ENCODE measurements around the gene ANKRD13D.

The ANKRD13D gene

GRCh38 chr11:67320011-67320410, 30.9 kb downstream of the ANKRD13D start:
- no peak for DNase-seq (ENCODE audit: low read depth, low spot score)
- TF ChIP-seq CTCF (IDR thresholded peaks at IDR 0.05; ENCODE audit: low read depth, low read length) = no peak
- in situ Hi-C loops (cut with HindIII; ENCODE audit: low sequenced_read_pairs) = no loop called here
- no peak overlapping the region for H3K4me3 ChIP-seq (ENCODE audit: low read depth, low read length)

GRCh38 chr11:67320691-67321090, 31.6 kb downstream of the ANKRD13D start:
- no peak overlapping the region for H3K4me3 ChIP-seq (ENCODE audit: low read depth, low read length)
- TF ChIP-seq CTCF (IDR thresholded peaks at IDR 0.05; ENCODE audit: low read depth, low read length) = no peak
- in situ Hi-C loops (cut with HindIII; ENCODE audit: low sequenced_read_pairs) = no loop called here
- DNase-seq (ENCODE audit: low read depth, low spot score) = no peak

- no peak for DNase-seq (ENCODE audit: low read depth, low spot score)
- in situ Hi-C loops (cut with HindIII; ENCODE audit: low sequenced_read_pairs) = no loop called here
- H3K4me3 ChIP-seq (ENCODE audit: low read depth, low read length) = no peak overlapping the region
- no peak for TF ChIP-seq CTCF (IDR thresholded peaks at IDR 0.05; ENCODE audit: low read depth, low read length)
Observed at GRCh38 chr11:67321313-67321871, 32.3 kb downstream of the ANKRD13D start.

- no peak for TF ChIP-seq CTCF (IDR thresholded peaks at IDR 0.05; ENCODE audit: low read depth, low read length)
- in situ Hi-C loops (cut with HindIII; ENCODE audit: low sequenced_read_pairs) = no loop called here
- no peak for DNase-seq (ENCODE audit: low read depth, low spot score)
- H3K4me3 ChIP-seq (ENCODE audit: low read depth, low read length) = no peak overlapping the region
Observed at GRCh38 chr11:67322049-67322448, 32.9 kb downstream of the ANKRD13D start.

- no peak overlapping the region for H3K4me3 ChIP-seq (ENCODE audit: low read depth, low read length)
- DNase-seq (ENCODE audit: low read depth, low spot score) = no peak
- in situ Hi-C loops (cut with HindIII; ENCODE audit: low sequenced_read_pairs) = no loop called here
- TF ChIP-seq CTCF (IDR thresholded peaks at IDR 0.05; ENCODE audit: low read depth, low read length) = no peak
Observed at GRCh38 chr11:67323526-67323925, 34.4 kb downstream of the ANKRD13D start.

- no peak for TF ChIP-seq CTCF (IDR thresholded peaks at IDR 0.05; ENCODE audit: low read depth, low read length)
- no peak for DNase-seq (ENCODE audit: low read depth, low spot score)
- in situ Hi-C loops (cut with HindIII; ENCODE audit: low sequenced_read_pairs) = no loop called here
Observed at GRCh38 chr11:67332081-67332691, 43.1 kb downstream of the ANKRD13D start.

More at GRCh38 chr11:67332081-67332691, 43.1 kb downstream of the ANKRD13D start:
- no peak overlapping the region for H3K4me3 ChIP-seq (ENCODE audit: low read depth, low read length)

All from astrocyte of the spinal cord (primary cell).